ENCODE results near the gene ADARB2.

- no peak for TF ChIP-seq STAT1 (IDR thresholded peaks at IDR 0.05; ENCODE audit: unreplicated experiment)
- TF ChIP-seq EZH2 (IDR thresholded peaks at IDR 0.05; ENCODE audit: low read depth, unreplicated experiment) = no peak
- TF ChIP-seq CTCF (conservative IDR thresholded peaks at IDR 0.05; ENCODE audit: low read depth in 2 of 2) = no peak
Measured at GRCh38 chr10:1374511-1375345, 362.6 kb downstream of the ADARB2 start.
